Measurements from ENCODE around the gene LOXL3. TPM values are rescaled to one million over a fixed set of nuclear protein-coding genes. Genes with fewer than 3 reads are reported as not detected.

LOXL3 gene
- total RNA-seq, 4 donors from 2014 or later: 5.0 to 16.2 (median 13.5) TPM

DNA sequence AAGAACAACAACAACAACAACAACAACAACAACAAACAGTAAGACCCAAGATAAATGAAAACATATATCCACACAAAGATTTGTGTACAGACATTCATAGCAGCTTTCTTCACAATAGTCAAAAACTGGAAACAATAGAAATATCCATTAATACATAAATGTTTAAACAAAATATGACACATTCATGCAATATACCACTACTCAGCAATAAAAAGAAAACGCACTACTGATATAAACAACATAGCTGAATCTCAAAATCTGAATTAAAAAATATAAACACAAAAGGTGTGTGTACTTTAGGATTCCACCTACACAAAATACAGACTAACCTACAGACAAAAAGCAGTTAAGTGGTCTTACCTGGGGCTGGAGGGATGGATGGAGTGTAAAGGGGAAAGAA is 42.8 kb upstream of the LOXL3 start:
- H3K36me3 ChIP-seq: no peaks in the 10 kb centered on the region
- DNase-seq (ENCODE audit: low spot score in 2 of 2): no peak
- WGBS, 2 donors: 64 to 80% methylated on average over 1 of the region's 1 CpG
- H3K9me3 ChIP-seq: no peaks in the 10 kb centered on the region
- peaks cover 2 to 78% of the 10 kb centered on the region in 2 donors for H3K27me3 ChIP-seq
- TF ChIP-seq CTCF (IDR thresholded peaks at IDR 0.05) (no peak), EP300 (IDR thresholded peaks at IDR 0.05) (no peak), POLR2A (IDR thresholded peaks at IDR 0.05) (no peak)
- no peak overlapping the region for H3K27ac ChIP-seq
- no peaks in the 10 kb centered on the region for H3K4me1 ChIP-seq
- H3K4me3 ChIP-seq: no peak overlapping the region

- Histone ChIP-seq H3K4me1 (no peaks in the 10 kb centered on the region), H3K36me3 (no peaks in the 10 kb centered on the region), H3K27me3 (peaks cover 2 to 84% of the 10 kb centered on the region in 2 donors), H3K9me3 (no peaks in the 10 kb centered on the region), H3K4me3 (no peak overlapping the region), H3K27ac (no peak overlapping the region)
- 73 to 75% methylated on average over 4 of the region's 4 CpGs for WGBS, 2 donors
- DNase-seq (ENCODE audit: low spot score in 2 of 2): no peak
- no peak for TF ChIP-seq POLR2A (IDR thresholded peaks at IDR 0.05)
- no peak for TF ChIP-seq CTCF (IDR thresholded peaks at IDR 0.05)
- TF ChIP-seq EP300 (IDR thresholded peaks at IDR 0.05): no peak
Measured at GRCh38 chr2:74593826-74594772, 40.4 kb upstream of the LOXL3 start.

DNA sequence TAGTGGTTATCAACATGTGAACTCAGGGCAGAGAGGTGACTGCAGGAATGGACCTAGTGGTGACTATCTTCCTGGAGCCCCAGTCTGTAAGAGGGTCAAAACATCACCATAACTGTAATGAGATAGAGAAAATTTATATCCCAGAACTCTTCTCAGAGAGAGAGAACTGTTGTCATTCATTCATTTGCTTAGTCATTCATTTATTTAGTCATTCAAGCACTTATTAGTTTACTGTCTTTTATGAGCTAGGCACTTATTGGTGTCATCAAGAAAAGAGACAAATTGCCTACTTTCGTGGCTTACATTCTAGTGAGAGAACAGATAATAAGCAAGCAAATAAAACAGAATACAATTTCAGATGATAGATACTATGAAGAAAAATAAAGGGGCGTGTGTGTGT is 34.9 kb upstream of the LOXL3 start:
- peaks cover 0 to 25% (median 7%) of the 10 kb centered on the region in 4 donors for H3K4me1 ChIP-seq
- no peaks in the 10 kb centered on the region for H3K9me3 ChIP-seq
- no peak overlapping the region for H3K27ac ChIP-seq
- TF ChIP-seq EP300 (IDR thresholded peaks at IDR 0.05) (no peak), POLR2A (IDR thresholded peaks at IDR 0.05) (no peak), CTCF (IDR thresholded peaks at IDR 0.05) (no peak)
- no peaks in the 10 kb centered on the region for H3K36me3 ChIP-seq
- no peak overlapping the region for H3K4me3 ChIP-seq
- 67 to 68% methylated on average over 2 of the region's 2 CpGs for WGBS, 2 donors
- H3K27me3 ChIP-seq: peaks cover 2 to 39% of the 10 kb centered on the region in 2 donors
- DNase-seq (ENCODE audit: low spot score in 2 of 2): no peak

GRCh38 chr2:74587664-74588277 is 34.0 kb upstream of the LOXL3 start:
- WGBS, 2 donors: 17 to 19% methylated on average over 6 of the region's 6 CpGs

More at GRCh38 chr2:74587664-74588277, 34.0 kb upstream of the LOXL3 start:
- no peaks in the 10 kb centered on the region for H3K9me3 ChIP-seq
- no peaks in the 10 kb centered on the region for H3K36me3 ChIP-seq
- peak; percentile 45 to 78 for DNase-seq (ENCODE audit: low spot score in 2 of 2)
- no peak overlapping the region for H3K4me3 ChIP-seq
- H3K27ac ChIP-seq: no peak overlapping the region
- H3K27me3 ChIP-seq: peaks cover 2 to 31% of the 10 kb centered on the region in 2 donors
- TF ChIP-seq POLR2A (IDR thresholded peaks at IDR 0.05) (no peak), CTCF (IDR thresholded peaks at IDR 0.05) (peak; percentile 57 to 76 (median 62)), EP300 (IDR thresholded peaks at IDR 0.05) (peak in 1 of 2 donors; percentile 65)
- peaks cover 0 to 34% (median 10%) of the 10 kb centered on the region in 4 donors for H3K4me1 ChIP-seq

All from tibial nerve (tissue), 4 donors.